NB4 (cell line): ENCODE data around the gene OSM.

Source experiments
- CTCF ChIP-seq: IDR thresholded peaks from one replicate; pipeline ENCODE4 v1.5.1; 2012; ENCODE audit warnings: low read depth, low read length
- POLR2A ChIP-seq: IDR thresholded peaks from 2 replicates; pipeline ENCODE4 v1.6.1; 2011; ENCODE audit warnings: mild to moderate bottlenecking; ENCODE audit not compliant: insufficient read length; ENCODE audit errors: extremely low read depth

- TF ChIP-seq CTCF: no peak
- TF ChIP-seq POLR2A: no peak
Measured at GRCh38 chr22:30289980-30290313, 23.3 kb upstream of the OSM start.
